Activated T-cell treated with anti-CD3 and anti-CD28 coated beads, Interleukin-2, amount 50 U/mL, for 72 hours (primary cell): Measurements from ENCODE around the gene CAMTA1. TPM values are rescaled to one million over a fixed set of nuclear protein-coding genes. Genes with fewer than 3 reads are reported as not detected.
"Not testable (repeated sequence)": the region's sequence is repeated elsewhere in the genome, so short reads cannot be mapped to it uniquely, and the experiment has no call there.

Source experiments
- ATAC-seq, 2 donors: fragments of 150-1000 bp; cut with Tn5 transposase; replicated peaks in 1 of 2; 2 replicates each; pipeline ENCODE4 v1.10.0; 2021; ENCODE audit warnings: moderate library complexity in 2 of 2, mild to moderate bottlenecking in 1 of 2
- DNase-seq, 2 donors: peaks; one replicate each; pipeline ENCODE4 v3.0.0; 2021 to 2022; ENCODE audit warnings: mixed read lengths in 1 of 2
- H3K27ac Mint-ChIP-seq: one replicate; pipeline ENCODE4 v1.8.0; 2022; ENCODE audit warnings: mild to moderate bottlenecking, moderate library complexity, mixed read lengths
- H3K27me3 Mint-ChIP-seq: one replicate; pipeline ENCODE4 v1.8.0; 2022; ENCODE audit warnings: low read depth, mixed read lengths
- H3K36me3 Mint-ChIP-seq, 2 donors: one replicate each; pipeline ENCODE4 v1.8.0; 2022; ENCODE audit warnings: mixed read lengths in 2 of 2, mild to moderate bottlenecking in 1 of 2; ENCODE audit not compliant: insufficient read depth in 2 of 2
- H3K4me1 Mint-ChIP-seq: one replicate; pipeline ENCODE4 v1.8.0; 2022; ENCODE audit warnings: low read depth, mixed read lengths
- H3K4me3 Mint-ChIP-seq, 2 donors: one replicate each; pipeline ENCODE4 v1.8.0; 2022; ENCODE audit warnings: mild to moderate bottlenecking in 2 of 2, mixed read lengths in 2 of 2, moderate library complexity in 2 of 2
- H3K9me3 Mint-ChIP-seq, 2 donors: one replicate each; pipeline ENCODE4 v1.8.0; 2022; ENCODE audit warnings: mixed read lengths in 2 of 2
- total RNA-seq, 2 donors: library from RNA; stranded (reverse); gene quantifications; one replicate each; pipeline ENCODE4 v1.2.3, GENCODE V29; 2022

The CAMTA1 gene, protein sequence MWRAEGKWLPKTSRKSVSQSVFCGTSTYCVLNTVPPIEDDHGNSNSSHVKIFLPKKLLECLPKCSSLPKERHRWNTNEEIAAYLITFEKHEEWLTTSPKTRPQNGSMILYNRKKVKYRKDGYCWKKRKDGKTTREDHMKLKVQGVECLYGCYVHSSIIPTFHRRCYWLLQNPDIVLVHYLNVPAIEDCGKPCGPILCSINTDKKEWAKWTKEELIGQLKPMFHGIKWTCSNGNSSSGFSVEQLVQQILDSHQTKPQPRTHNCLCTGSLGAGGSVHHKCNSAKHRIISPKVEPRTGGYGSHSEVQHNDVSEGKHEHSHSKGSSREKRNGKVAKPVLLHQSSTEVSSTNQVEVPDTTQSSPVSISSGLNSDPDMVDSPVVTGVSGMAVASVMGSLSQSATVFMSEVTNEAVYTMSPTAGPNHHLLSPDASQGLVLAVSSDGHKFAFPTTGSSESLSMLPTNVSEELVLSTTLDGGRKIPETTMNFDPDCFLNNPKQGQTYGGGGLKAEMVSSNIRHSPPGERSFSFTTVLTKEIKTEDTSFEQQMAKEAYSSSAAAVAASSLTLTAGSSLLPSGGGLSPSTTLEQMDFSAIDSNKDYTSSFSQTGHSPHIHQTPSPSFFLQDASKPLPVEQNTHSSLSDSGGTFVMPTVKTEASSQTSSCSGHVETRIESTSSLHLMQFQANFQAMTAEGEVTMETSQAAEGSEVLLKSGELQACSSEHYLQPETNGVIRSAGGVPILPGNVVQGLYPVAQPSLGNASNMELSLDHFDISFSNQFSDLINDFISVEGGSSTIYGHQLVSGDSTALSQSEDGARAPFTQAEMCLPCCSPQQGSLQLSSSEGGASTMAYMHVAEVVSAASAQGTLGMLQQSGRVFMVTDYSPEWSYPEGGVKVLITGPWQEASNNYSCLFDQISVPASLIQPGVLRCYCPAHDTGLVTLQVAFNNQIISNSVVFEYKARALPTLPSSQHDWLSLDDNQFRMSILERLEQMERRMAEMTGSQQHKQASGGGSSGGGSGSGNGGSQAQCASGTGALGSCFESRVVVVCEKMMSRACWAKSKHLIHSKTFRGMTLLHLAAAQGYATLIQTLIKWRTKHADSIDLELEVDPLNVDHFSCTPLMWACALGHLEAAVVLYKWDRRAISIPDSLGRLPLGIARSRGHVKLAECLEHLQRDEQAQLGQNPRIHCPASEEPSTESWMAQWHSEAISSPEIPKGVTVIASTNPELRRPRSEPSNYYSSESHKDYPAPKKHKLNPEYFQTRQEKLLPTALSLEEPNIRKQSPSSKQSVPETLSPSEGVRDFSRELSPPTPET (N-terminal part only)
- 10 to 100 TPM; 47.8 to 63.3 TPM for total RNA-seq

- Mint-ChIP-seq H3K9me3 (no peaks in the 10 kb centered on the region), H3K27ac (peak within 1 kb of the TSS; percentile 97), H3K4me1 (peaks cover 49% of the 10 kb centered on the region), H3K4me3 (peak within 1 kb of the TSS; percentile 94 to 98), H3K36me3 (peaks cover 3 to 6% of the 10 kb centered on the region in 2 donors), H3K27me3 (no peaks in the 10 kb centered on the region)
- DNase-seq (no peak), ATAC-seq (peak; percentile 82 to 85)
Observed at GRCh38 chr1:6785318-6785727, at the start of gene CAMTA1. Gene CAMTA1, plus strand, starts transcription at chr1:6785454. Its CDS starts 77 bp downstream, at chr1:6785531.

DNA sequence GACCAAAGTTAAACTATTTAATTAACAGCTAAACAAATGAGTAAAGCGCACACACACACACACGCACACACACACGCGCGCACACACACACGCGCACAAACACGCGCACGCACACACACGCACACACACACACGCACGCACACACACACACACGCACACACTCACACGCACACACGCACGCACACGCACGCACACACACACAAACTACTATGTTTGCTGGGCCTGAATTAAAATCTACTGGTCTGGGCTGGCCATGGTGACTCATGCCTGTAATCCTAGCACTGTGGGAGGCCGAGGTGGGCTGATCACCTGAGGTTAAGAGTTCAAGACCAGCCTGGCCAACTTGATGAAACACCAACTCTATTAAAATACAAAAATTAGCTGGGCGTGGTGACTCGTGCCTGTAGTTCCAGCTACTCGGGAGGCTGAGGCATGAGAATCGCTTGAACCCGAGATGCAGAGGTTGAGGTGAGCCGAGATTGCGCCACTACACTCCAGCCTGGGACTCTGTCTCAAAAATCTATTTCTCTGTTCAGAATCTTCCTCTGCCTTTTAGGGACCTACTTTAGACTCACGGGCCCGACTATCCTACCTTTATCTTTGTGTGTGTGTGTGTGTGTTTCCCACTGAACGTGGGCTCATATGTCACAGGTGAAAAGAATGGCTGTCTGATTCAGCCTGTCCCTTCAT, 46.1 kb upstream of the CAMTA1 start:
- Mint-ChIP-seq H3K27ac (no peak overlapping the region), H3K4me3 (no peak overlapping the region), H3K36me3 (no peaks in the 10 kb centered on the region), H3K27me3 (no peaks in the 10 kb centered on the region), H3K4me1 (peaks cover 21% of the 10 kb centered on the region), H3K9me3 (no peaks in the 10 kb centered on the region)
- ATAC-seq (no peak), DNase-seq (no peak)

GRCh38 chr1:6742676-6743188, 42.5 kb upstream of the CAMTA1 start:
- H3K9me3 Mint-ChIP-seq, H3K27ac Mint-ChIP-seq, ATAC-seq, H3K4me3 Mint-ChIP-seq, H3K36me3 Mint-ChIP-seq: not testable (repeated sequence)
- peaks cover 13% of the 10 kb centered on the region for H3K27me3 Mint-ChIP-seq
- DNase-seq, result peak in 1 of 2 donors; percentile 4
- H3K4me1 Mint-ChIP-seq, result peaks cover 20% of the 10 kb centered on the region

- Mint-ChIP-seq H3K4me1 (peaks cover 20% of the 10 kb centered on the region), H3K36me3 (no peaks in the 10 kb centered on the region), H3K4me3 (no peak overlapping the region), H3K9me3 (no peaks in the 10 kb centered on the region), H3K27ac (no peak overlapping the region), H3K27me3 (peaks cover 20% of the 10 kb centered on the region)
- ATAC-seq (peak; percentile 35 to 40), DNase-seq (peak; percentile 12 to 20)
Observed at GRCh38 chr1:6743189-6744101, 41.8 kb upstream of the CAMTA1 start.

DNA sequence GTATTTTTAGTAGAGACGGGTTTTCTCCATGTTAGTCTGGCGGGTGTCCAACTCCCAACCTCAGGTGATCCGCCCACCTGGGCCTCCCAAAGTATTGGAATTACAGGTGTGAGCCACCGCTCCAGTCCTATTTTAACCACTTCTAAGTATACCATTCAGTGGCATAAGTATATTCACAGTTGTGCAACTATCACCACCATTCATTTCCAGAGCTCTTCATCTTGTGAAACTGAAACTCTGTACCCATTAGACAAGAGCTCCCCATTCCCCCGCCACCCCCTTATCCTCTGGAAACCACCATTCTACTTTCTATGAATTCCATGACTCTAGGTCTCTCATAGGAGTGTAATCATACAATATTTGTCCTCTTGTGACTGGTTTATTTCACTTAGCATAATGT, 40.2 kb upstream of the CAMTA1 start:
- DNase-seq, result peak; percentile 27 to 39
- peak; percentile 23 to 69 for ATAC-seq
- Mint-ChIP-seq H3K27me3 (peaks cover 36% of the 10 kb centered on the region), H3K4me3 (no peak overlapping the region), H3K27ac (no peak overlapping the region), H3K4me1 (peaks cover 20% of the 10 kb centered on the region), H3K36me3 (peaks cover 2 to 5% of the 10 kb centered on the region in 2 donors), H3K9me3 (peaks cover 0 to 2% of the 10 kb centered on the region in 2 donors)

GRCh38 chr1:6747674-6748073, 37.6 kb upstream of the CAMTA1 start:
- Mint-ChIP-seq H3K4me1 (peaks cover 20% of the 10 kb centered on the region), H3K9me3 (peaks cover 0 to 2% of the 10 kb centered on the region in 2 donors), H3K27ac (no peak overlapping the region), H3K27me3 (peaks cover 54% of the 10 kb centered on the region), H3K36me3 (peaks cover 2 to 5% of the 10 kb centered on the region in 2 donors), H3K4me3 (no peak overlapping the region)
- DNase-seq, result no peak
- no peak for ATAC-seq

- Mint-ChIP-seq H3K9me3 (peaks cover 0 to 2% of the 10 kb centered on the region in 2 donors), H3K27ac (no peak overlapping the region), H3K4me1 (no peaks in the 10 kb centered on the region), H3K36me3 (peaks cover 2 to 5% of the 10 kb centered on the region in 2 donors), H3K27me3 (peaks cover 74% of the 10 kb centered on the region), H3K4me3 (no peak overlapping the region)
- no peak for ATAC-seq
- DNase-seq, result no peak
Observed at GRCh38 chr1:6750490-6750889, 34.8 kb upstream of the CAMTA1 start.

DNA sequence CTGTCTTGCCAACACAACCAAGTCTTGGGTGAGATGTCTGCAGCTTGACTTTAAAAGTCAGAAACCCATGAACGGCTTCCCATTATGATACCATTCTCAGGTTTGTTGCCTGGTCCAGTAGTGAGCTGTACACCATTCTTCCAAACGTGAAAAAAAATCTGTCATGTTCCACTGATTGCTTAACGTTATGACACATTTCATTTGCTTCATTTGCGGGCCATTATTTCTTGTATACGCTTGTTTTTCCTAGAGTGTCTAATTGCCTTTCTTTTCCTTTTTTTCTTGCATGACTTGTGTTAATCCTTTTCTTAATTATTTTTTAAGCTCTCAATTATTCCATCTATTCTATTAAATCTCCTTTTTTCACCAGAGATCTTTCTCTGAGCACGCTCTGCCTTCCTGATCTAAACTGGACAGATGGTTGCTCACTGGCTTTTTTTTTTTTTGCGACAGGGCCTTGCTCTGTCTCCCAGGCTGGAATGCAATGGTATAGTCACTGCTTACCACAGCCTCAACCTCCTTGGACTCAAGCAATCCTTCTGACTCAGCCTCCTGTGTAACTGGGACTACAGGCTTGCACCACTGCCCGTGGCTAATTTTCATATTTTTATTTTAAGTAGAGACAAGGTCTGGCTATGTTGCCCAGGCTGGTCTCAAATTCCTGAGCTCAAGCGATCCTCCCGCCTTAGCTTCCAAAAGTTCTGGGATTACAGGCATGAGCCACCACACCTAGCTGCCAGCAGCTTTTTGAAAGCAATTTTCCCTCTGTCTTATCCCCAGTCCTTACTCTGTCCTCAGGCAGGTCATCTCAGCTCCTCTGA, 31.7 kb upstream of the CAMTA1 start:
- H3K4me1 Mint-ChIP-seq, result no peaks in the 10 kb centered on the region
- ATAC-seq (no peak), DNase-seq (no peak)
- no peak overlapping the region for H3K27ac Mint-ChIP-seq
- peaks cover 60% of the 10 kb centered on the region for H3K27me3 Mint-ChIP-seq
- peaks cover 2 to 5% of the 10 kb centered on the region in 2 donors for H3K36me3 Mint-ChIP-seq
- H3K4me3 Mint-ChIP-seq, result no peak overlapping the region
- peaks cover 0 to 2% of the 10 kb centered on the region in 2 donors for H3K9me3 Mint-ChIP-seq

DNA sequence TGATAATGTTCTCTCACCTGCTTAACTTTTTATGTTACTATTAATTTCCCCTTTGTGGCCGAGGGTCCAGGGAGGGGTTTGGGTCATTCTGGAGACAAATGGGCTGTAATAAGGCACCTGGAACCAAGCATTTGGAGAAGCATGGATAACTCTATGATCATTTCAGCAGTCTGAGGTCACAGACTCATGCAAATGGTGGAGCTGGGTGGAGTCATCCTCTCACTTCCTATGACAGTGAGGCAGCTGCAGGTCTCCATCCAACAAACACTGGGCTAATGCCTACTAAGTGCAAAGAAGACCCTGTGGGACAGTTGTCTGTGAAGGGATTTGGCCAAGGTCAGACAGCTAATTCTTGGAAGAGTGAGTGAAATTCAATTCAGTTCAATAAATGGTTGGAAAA, 28.8 kb upstream of the CAMTA1 start:
- ATAC-seq, result no peak
- no peak for DNase-seq
- no peaks in the 10 kb centered on the region for H3K4me1 Mint-ChIP-seq
- no peaks in the 10 kb centered on the region for H3K36me3 Mint-ChIP-seq
- no peaks in the 10 kb centered on the region for H3K9me3 Mint-ChIP-seq
- no peak overlapping the region for H3K27ac Mint-ChIP-seq
- no peak overlapping the region for H3K4me3 Mint-ChIP-seq
- peaks cover 38% of the 10 kb centered on the region for H3K27me3 Mint-ChIP-seq

DNA sequence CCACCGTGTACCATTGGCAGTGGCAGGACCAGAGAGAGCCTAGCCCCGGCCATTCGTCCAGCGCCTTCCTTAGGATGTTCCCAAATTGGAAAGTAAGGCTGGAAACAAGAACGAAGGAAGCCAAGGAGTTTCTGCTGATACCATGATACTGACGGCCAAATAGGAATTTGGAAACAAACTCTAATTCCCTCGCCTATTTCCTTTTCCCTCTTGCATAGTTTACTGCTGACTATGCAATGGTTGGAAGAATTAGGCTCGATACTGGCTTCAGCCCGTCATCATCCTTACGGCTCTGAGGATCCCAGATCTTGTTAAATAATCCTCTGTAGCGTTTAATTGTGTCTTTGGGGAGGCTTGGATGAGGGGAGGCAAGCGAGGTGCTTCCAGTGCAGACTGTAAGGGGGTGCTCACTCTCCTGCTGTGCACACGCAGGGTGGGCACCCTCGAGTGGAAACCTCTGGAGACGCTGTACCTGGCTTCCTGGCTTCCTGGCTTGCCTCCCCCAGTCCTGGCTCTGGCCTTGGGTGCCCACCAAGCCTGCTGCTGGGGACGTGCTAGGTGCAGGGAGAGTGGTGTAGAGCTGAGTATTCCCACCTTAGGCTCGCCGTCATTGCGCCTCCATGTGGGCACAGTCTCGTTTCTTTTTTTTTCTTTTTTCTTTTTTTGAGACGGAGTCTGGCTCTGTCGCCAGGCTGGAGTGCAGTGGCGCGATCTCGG, 27.4 kb upstream of the CAMTA1 start:
- no peaks in the 10 kb centered on the region for H3K36me3 Mint-ChIP-seq
- no peak overlapping the region for H3K27ac Mint-ChIP-seq
- H3K4me3 Mint-ChIP-seq, result no peak overlapping the region
- no peaks in the 10 kb centered on the region for H3K4me1 Mint-ChIP-seq
- peaks cover 28% of the 10 kb centered on the region for H3K27me3 Mint-ChIP-seq
- DNase-seq (no peak), ATAC-seq (no peak)
- H3K9me3 Mint-ChIP-seq, result no peaks in the 10 kb centered on the region
